ENCODE data around the gene ACACB. TPM values are rescaled to one million over a fixed set of nuclear protein-coding genes. Genes with fewer than 3 reads are reported as not detected.

Gene ACACB
- total and polyA plus RNA-seq, 2 donors (not counting 3 experiments of a cell fraction or from before 2014, with no cell fraction given): 1.3 to 5.7 TPM

DNA sequence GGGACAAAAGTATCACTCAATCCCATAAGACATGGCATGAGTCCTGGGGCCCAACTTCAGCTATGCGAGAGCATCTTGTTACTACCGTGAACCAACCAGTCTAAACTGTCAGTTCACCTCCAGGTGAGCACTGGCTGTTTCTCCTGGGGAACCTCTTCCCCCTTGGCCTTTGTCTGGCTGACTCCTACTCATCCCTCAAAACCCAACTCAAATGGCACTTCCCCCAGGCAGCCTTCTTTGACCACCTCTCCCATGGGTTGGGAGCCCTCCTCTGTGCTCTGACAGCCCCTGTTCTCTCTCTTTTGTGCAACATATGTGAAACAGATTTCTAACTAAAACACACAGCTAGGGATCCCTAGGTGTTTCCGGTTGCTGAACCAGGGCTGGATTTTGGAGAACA lies 155.0 kb downstream of the ACACB start:
- CTCF ChIA-PET: no interaction called here
- no peaks in the 10 kb centered on the region for H3K9me1 ChIP-seq (replicated peaks; ENCODE audit: control insufficient read depth, extremely low read depth, insufficient read depth, low read length)
- H3K27ac ChIP-seq (ENCODE audit: insufficient read depth, low read depth, low read length): no peak overlapping the region
- no peak overlapping the region for H2AFZ ChIP-seq (ENCODE audit: low read depth, low read length)
- dilution Hi-C loops (cut with MboI; ENCODE audit: extremely low pct_ligation_motif_present, low sequenced_read_pairs): no loop called here
- H3K79me2 ChIP-seq (ENCODE audit: control insufficient read depth, insufficient read depth, low read length): no peaks in the 10 kb centered on the region
- no peaks in the 10 kb centered on the region for H3K36me3 ChIP-seq (ENCODE audit: control insufficient read depth in 2 of 2, extremely low read depth in 1 of 2, insufficient read depth in 2 of 2, low read length in 2 of 2)
- no peak overlapping the region for H3K4me2 ChIP-seq (ENCODE audit: insufficient read depth, low read length)
- intact Hi-C loops (cut with micrococcal nuclease): no loop called here
- POLR2A ChIA-PET: no interaction called here
- H3K27me3 ChIP-seq (ENCODE audit: control insufficient read depth in 2 of 2, insufficient read depth in 2 of 2, low read length in 2 of 2): no peaks in the 10 kb centered on the region
- no peak overlapping the region for H3K4me3 ChIP-seq (replicated peaks in 1 of 3; ENCODE audit: insufficient read depth in 1 of 3, low read depth in 1 of 3, low read length in 3 of 3)
- TF ChIP-seq FOS (IDR thresholded peaks at IDR 0.05; ENCODE audit: borderline replicate concordance, insufficient read depth, low read length): no peak
- TF ChIP-seq EZH2 (IDR thresholded peaks at IDR 0.05; ENCODE audit: borderline replicate concordance, low read depth, low read length, severe bottlenecking): no peak
- TF ChIP-seq POLR2A (IDR thresholded peaks at IDR 0.05; ENCODE audit: low read depth, low read length): no peak
- no peak for TF ChIP-seq JUN (IDR thresholded peaks at IDR 0.05; ENCODE audit: borderline replicate concordance, insufficient read depth, insufficient read length, low read depth)
- TF ChIP-seq GATA2 (IDR thresholded peaks at IDR 0.05; ENCODE audit: insufficient read depth, insufficient read length, low read depth, low read length): no peak
- no peak for TF ChIP-seq POLR2AphosphoS5 (IDR thresholded peaks at IDR 0.05; ENCODE audit: insufficient read depth, low read depth, low read length)
- TF ChIP-seq, protein P1, sequence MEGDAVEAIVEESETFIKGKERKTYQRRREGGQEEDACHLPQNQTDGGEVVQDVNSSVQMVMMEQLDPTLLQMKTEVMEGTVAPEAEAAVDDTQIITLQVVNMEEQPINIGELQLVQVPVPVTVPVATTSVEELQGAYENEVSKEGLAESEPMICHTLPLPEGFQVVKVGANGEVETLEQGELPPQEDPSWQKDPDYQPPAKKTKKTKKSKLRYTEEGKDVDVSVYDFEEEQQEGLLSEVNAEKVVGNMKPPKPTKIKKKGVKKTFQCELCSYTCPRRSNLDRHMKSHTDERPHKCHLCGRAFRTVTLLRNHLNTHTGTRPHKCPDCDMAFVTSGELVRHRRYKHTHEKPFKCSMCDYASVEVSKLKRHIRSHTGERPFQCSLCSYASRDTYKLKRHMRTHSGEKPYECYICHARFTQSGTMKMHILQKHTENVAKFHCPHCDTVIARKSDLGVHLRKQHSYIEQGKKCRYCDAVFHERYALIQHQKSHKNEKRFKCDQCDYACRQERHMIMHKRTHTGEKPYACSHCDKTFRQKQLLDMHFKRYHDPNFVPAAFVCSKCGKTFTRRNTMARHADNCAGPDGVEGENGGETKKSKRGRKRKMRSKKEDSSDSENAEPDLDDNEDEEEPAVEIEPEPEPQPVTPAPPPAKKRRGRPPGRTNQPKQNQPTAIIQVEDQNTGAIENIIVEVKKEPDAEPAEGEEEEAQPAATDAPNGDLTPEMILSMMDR (IDR thresholded peaks at IDR 0.05; ENCODE audit: extremely low read depth in 1 of 2, insufficient read depth in 1 of 2, low read depth in 1 of 2, low read length in 2 of 2): no peak
- TF ChIP-seq, protein P2, sequence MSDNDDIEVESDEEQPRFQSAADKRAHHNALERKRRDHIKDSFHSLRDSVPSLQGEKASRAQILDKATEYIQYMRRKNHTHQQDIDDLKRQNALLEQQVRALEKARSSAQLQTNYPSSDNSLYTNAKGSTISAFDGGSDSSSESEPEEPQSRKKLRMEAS (IDR thresholded peaks at IDR 0.05; ENCODE audit: insufficient read depth, insufficient read length): no peak
- TF ChIP-seq MYC (IDR thresholded peaks at IDR 0.05; ENCODE audit: low read depth, low read length): no peak
- H4K20me1 ChIP-seq (replicated peaks; ENCODE audit: control insufficient read depth, extremely low read depth, insufficient read depth, low read length): no peaks in the 10 kb centered on the region
- no TSS peak for BruUV-seq (replicated peaks)
- no peaks in the 10 kb centered on the region for H3K4me1 ChIP-seq (ENCODE audit: control insufficient read depth, extremely low read depth, insufficient read depth, low read length)
- H3K9me3 ChIP-seq (replicated peaks; ENCODE audit: control insufficient read depth, insufficient read depth, low read length): no peaks in the 10 kb centered on the region
- FAIRE-seq (no peak), DNase-seq (ENCODE audit: low read depth, low spot score) (no peak)
- H3K9ac ChIP-seq (replicated peaks; ENCODE audit: extremely low read depth, insufficient read depth, low read length): no peak overlapping the region

Data from endothelial cell of umbilical vein (primary cell).